Stomach (tissue), 9 donors: ENCODE results near the gene CALML6. TPM values are rescaled to one million over a fixed set of nuclear protein-coding genes. Genes with fewer than 3 reads are reported as not detected.

Source experiments
- DNase-seq, 2 donors: peaks; one replicate each; pipeline versions ENCODE4 v3.0.0 to v3.0.0-alpha.2; 2013 to 2019
- H3K27ac ChIP-seq, 5 donors: fragments of 200-600 bp in 4 of 5; sonication (generic) in 4 of 5; one replicate each; pipeline ENCODE4 v1.5.1; 2013 to 2019; ENCODE audit warnings: mild to moderate bottlenecking in 1 of 5, moderate library complexity in 1 of 5
- H3K27me3 ChIP-seq, 3 donors: fragments of 200-600 bp; sonication (generic); one replicate each; pipeline ENCODE4 v1.5.1; 2017 to 2019; ENCODE audit warnings: mixed run types in 1 of 3
- H3K36me3 ChIP-seq, 4 donors: fragments of 200-600 bp; sonication (generic); 1 replicate in 3 of 4; 2 replicates in 1 of 4; pipeline ENCODE4 v1.5.1; 2016 to 2019
- H3K4me1 ChIP-seq, 4 donors: fragments of 200-600 bp; sonication (generic); one replicate each; pipeline ENCODE4 v1.5.1; 2016 to 2019
- H3K4me3 ChIP-seq, 4 donors: fragments of 200-600 bp; sonication (generic) in 3 of 4; one replicate each; pipeline ENCODE4 v1.5.1; 2016 to 2019; ENCODE audit warnings: mild to moderate bottlenecking in 1 of 4
- H3K9me3 ChIP-seq, 4 donors: fragments of 200-600 bp; sonication (generic); one replicate each; pipeline ENCODE4 v1.5.1; 2016 to 2019
- EP300 ChIP-seq: sonication (generic); formaldehyde crosslinking; IDR thresholded peaks from one replicate; pipeline ENCODE4 v1.6.1; 2017; ENCODE audit warnings: antibody characterized with exemption
- POLR2A ChIP-seq, 4 donors: fragments of 450-650 bp; IDR thresholded peaks; one replicate each; pipeline ENCODE4 v1.6.1; 2016; ENCODE audit warnings: antibody characterized with exemption in 4 of 4, control low read depth in 2 of 4, mild to moderate bottlenecking in 1 of 4, moderate library complexity in 1 of 4
- POLR2AphosphoS5 ChIP-seq, 3 donors: sonication (generic); formaldehyde crosslinking; IDR thresholded peaks; one replicate each; pipeline ENCODE4 v1.6.1; 2016; ENCODE audit warnings: antibody characterized with exemption in 3 of 3
- WGBS, 5 donors: extraction: QIAGEN DNeasy Blood & Tissue Kit in 3 of 5; methylation state at CpG; one replicate each; pipeline versions ENCODE4 v1.1.5 to v1.1.7; 2013 to 2018; 5-methylcytosine and 5-hydroxymethylcytosine counted together
- intact Hi-C: fragments of 100-400 bp; cut with DNase I; formaldehyde crosslinking; loops from one replicate; pipeline ENCODE4 v1.15.1; 2023; ENCODE audit warnings: low total_unique reads
- polyA plus RNA-seq, 3 donors: library from polyadenylated mRNA; stranded (reverse); fragments of 200-250 nt; gene quantifications; one replicate each; pipeline ENCODE4 v1.2.3, GENCODE V29; 2013
- total RNA-seq, 5 donors: library from RNA; depleted of rRNA; stranded (reverse); fragments of >200 nt; gene quantifications; one replicate each; pipeline versions ENCODE4 v1.1.0 to v1.2.3, GENCODE V29; 2014 to 2016
- TF ChIP-seq, protein P1 (sequence below), 7 experiments: fragments of 450-650 bp in 4 of 7; fragments of 200-600 bp in 3 of 7; sonication (generic) in 3 of 7; IDR thresholded peaks; one replicate each; pipeline ENCODE4 v1.5.1; 2016 to 2019; ENCODE audit warnings: antibody characterized with exemption in 7 of 7, control low read depth in 2 of 7, mild to moderate bottlenecking in 1 of 7
- donor health status: healthy with polysubstance abuse.
- donor health status: Bipolar disorder and iron deficiency.
- donor health status: healthy.

CALML6 gene
- total and polyA plus RNA-seq, 8 donors: 1.4 to 5.7 (median 2.6) TPM; not detected in 5

DNA sequence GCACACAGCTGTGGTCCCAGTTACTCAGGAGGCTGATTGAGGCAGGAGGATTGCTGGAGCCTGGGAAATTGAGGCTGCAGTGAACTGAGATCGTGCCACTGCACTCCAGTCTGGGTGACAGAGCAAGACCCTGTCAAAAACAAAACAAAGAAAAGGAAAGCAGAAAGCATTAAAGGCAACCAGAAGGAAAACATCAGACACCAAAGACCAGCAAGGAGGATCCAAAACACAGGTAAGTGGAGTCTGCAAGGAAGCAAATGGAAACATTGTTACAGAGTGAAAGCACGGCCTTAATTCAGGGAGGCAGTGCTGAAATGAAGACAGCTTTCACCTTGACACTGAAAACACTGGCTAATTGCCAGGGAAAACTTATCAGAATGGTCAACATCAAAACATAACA, 47.7 kb downstream of the CALML6 start:
- 58 to 74% (median 67%) methylated on average over 2 of the region's 2 CpGs for WGBS, 5 donors
- Histone ChIP-seq H3K27me3 (peaks cover 0 to 87% (median 29%) of the 10 kb centered on the region in 3 donors), H3K27ac (no peak overlapping the region), H3K4me1 (peaks cover 0 to 11% (median 9%) of the 10 kb centered on the region in 4 donors), H3K4me3 (no peak overlapping the region), H3K36me3 (no peaks in the 10 kb centered on the region), H3K9me3 (no peaks in the 10 kb centered on the region)
- no peak for DNase-seq
- intact Hi-C loops: loop anchor here (5.0 kb wide), 1 partner anchor 80 kb away; no protein-coding TSS in a partner anchor
- no peak for TF ChIP-seq POLR2A (IDR thresholded peaks at IDR 0.05)
- TF ChIP-seq POLR2AphosphoS5 (IDR thresholded peaks at IDR 0.05): no peak
- TF ChIP-seq, protein P1, sequence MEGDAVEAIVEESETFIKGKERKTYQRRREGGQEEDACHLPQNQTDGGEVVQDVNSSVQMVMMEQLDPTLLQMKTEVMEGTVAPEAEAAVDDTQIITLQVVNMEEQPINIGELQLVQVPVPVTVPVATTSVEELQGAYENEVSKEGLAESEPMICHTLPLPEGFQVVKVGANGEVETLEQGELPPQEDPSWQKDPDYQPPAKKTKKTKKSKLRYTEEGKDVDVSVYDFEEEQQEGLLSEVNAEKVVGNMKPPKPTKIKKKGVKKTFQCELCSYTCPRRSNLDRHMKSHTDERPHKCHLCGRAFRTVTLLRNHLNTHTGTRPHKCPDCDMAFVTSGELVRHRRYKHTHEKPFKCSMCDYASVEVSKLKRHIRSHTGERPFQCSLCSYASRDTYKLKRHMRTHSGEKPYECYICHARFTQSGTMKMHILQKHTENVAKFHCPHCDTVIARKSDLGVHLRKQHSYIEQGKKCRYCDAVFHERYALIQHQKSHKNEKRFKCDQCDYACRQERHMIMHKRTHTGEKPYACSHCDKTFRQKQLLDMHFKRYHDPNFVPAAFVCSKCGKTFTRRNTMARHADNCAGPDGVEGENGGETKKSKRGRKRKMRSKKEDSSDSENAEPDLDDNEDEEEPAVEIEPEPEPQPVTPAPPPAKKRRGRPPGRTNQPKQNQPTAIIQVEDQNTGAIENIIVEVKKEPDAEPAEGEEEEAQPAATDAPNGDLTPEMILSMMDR (IDR thresholded peaks at IDR 0.05): no peak
- TF ChIP-seq EP300: no peak

DNA sequence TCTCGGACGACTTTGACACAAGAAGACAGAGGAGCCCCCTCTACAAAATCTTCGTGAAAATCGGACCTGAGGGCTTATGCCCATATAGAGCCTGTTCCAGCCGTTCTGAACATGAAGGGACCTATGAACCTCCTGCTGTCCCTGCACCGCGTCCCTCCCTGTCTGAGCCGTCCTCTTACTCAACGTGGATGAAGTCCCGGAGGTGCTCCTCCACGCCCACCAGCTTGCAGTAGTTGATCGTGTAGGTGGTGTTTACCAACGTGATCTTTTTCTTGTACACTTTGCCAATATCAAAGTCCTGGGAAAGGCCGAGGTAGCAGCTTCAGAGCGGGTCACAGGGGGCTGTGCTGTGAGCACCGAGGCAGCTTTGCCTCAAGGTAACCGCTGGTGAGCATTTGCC, 48.5 kb downstream of the CALML6 start:
- DNase-seq: no peak

DNA sequence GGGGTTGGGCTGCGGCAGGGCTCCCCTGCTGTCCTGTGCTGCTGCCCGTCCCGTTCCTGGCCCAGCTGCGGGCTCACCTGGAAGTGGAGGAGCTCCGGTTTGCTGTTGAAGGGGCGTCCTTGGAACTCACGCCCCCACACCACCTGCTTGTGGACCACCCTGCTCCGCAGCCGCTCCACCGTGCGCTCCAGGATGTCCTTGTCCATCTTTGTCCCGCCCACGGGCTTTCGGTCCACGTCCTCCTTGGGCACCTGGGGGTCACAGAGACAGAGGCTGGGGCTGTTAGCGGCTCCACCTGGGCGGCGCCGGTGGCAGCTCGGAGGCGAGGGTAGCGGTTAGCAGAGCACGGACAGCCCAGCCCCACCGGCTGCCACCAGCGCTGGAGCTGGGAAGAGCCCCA, 49.8 kb downstream of the CALML6 start:
- Histone ChIP-seq H3K4me1 (peaks cover 0 to 7% (median 6%) of the 10 kb centered on the region in 4 donors), H3K36me3 (no peaks in the 10 kb centered on the region), H3K9me3 (no peaks in the 10 kb centered on the region), H3K27ac (no peak overlapping the region), H3K27me3 (peaks cover 0 to 87% (median 26%) of the 10 kb centered on the region in 3 donors), H3K4me3 (no peak overlapping the region)
- DNase-seq: no peak
- intact Hi-C loops: loop anchor here (5.0 kb wide), 1 partner anchor 77 kb away; no protein-coding TSS in a partner anchor
- WGBS, 5 donors: 77 to 83% (median 81%) methylated on average over 25 of the region's 25 CpGs
- TF ChIP-seq, protein P1 (IDR thresholded peaks at IDR 0.05): no peak
- TF ChIP-seq POLR2A (IDR thresholded peaks at IDR 0.05) (no peak), POLR2AphosphoS5 (IDR thresholded peaks at IDR 0.05) (no peak), EP300 (no peak)

More for the DNA sequence above, 48.5 kb downstream of the CALML6 start:
- Histone ChIP-seq H3K4me1 (peaks cover 0 to 11% (median 9%) of the 10 kb centered on the region in 4 donors), H3K27ac (no peak overlapping the region), H3K9me3 (no peaks in the 10 kb centered on the region), H3K27me3 (peaks cover 0 to 87% (median 29%) of the 10 kb centered on the region in 3 donors), H3K4me3 (no peak overlapping the region), H3K36me3 (no peaks in the 10 kb centered on the region)
- WGBS, 5 donors: 77 to 84% (median 79%) methylated on average over 17 of the region's 17 CpGs
- TF ChIP-seq POLR2AphosphoS5 (IDR thresholded peaks at IDR 0.05) (no peak), POLR2A (IDR thresholded peaks at IDR 0.05) (no peak), EP300 (no peak)
- TF ChIP-seq, protein P1 (IDR thresholded peaks at IDR 0.05): no peak
- intact Hi-C loops: loop anchor here (5.0 kb wide), 1 partner anchor 79 kb away; no protein-coding TSS in a partner anchor

DNA sequence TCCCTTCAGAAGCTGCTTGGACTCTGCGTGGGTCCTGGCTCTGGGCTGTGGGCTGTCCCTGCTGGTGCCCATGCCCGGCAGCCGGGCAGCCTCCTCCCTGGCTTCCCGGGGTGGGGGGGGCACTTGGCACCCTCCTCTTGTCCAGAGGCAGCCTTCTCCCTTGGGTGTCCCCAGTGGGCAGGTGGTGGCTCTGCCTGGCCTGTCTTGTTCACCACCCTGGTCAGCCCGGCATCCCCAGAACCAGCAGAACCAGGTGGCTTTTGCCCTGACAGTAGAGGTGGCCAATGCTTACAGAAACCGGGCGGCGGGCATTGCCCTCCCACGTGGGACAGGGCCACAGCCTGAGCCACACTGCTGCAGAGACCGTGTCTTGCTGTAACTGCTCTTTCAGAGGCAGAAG, 50.5 kb downstream of the CALML6 start:
- intact Hi-C loops: no loop called here
- 44 to 84% (median 80%) methylated on average over 1 to 10 of the region's 10 CpGs for WGBS, 5 donors
- H3K4me1 ChIP-seq: no peaks in the 10 kb centered on the region
- H3K36me3 ChIP-seq: no peaks in the 10 kb centered on the region
- peaks cover 0 to 80% (median 19%) of the 10 kb centered on the region in 3 donors for H3K27me3 ChIP-seq
- no peak overlapping the region for H3K27ac ChIP-seq
- H3K9me3 ChIP-seq: no peaks in the 10 kb centered on the region
- no peak overlapping the region for H3K4me3 ChIP-seq
- DNase-seq: no peak
- no peak for TF ChIP-seq POLR2AphosphoS5 (IDR thresholded peaks at IDR 0.05)
- TF ChIP-seq, protein P1 (IDR thresholded peaks at IDR 0.05): no peak
- no peak for TF ChIP-seq EP300
- no peak for TF ChIP-seq POLR2A (IDR thresholded peaks at IDR 0.05)
